MM.1S (cell line): ENCODE measurements around the gene OAS1.

Source experiments
- EZH2phosphoT487 ChIP-seq: fragments of 300-600 bp; sonication (generic); IDR thresholded peaks from 2 replicates; pipeline ENCODE4 v1.6.1; 2018; ENCODE audit warnings: antibody characterized with exemption, low read length
- TF ChIP-seq, protein P1 (sequence below): fragments of 300-600 bp; sonication (generic); IDR thresholded peaks from 2 replicates; pipeline ENCODE4 v1.5.1; 2016; ENCODE audit warnings: antibody characterized with exemption, low read length, mixed read lengths

DNA sequence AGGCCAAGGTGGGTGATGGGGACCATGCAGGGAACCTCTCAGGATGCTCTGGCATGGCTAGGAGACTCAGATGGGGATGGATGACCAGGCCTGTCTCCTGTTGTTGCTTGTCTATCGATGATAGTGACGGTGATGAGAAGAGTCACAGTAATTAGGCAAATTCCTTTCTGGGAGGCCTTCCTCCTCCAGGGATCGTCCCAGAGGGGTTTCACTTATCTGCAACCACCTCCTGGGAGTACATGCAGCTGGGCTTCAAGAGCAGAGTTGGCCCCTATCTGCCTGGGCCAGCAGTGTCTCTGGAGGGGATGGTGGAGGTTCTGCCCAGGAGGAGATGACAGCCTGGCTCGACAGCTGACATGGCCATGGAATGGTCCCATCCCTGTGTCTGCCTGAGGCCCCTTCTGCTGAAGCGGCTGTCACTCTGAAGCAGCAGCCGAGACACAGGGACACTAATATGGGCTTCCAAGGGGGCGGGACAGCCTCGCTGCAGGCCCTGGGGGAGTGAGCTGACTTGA is 27.5 kb upstream of the OAS1 start:
- TF ChIP-seq, protein P1, sequence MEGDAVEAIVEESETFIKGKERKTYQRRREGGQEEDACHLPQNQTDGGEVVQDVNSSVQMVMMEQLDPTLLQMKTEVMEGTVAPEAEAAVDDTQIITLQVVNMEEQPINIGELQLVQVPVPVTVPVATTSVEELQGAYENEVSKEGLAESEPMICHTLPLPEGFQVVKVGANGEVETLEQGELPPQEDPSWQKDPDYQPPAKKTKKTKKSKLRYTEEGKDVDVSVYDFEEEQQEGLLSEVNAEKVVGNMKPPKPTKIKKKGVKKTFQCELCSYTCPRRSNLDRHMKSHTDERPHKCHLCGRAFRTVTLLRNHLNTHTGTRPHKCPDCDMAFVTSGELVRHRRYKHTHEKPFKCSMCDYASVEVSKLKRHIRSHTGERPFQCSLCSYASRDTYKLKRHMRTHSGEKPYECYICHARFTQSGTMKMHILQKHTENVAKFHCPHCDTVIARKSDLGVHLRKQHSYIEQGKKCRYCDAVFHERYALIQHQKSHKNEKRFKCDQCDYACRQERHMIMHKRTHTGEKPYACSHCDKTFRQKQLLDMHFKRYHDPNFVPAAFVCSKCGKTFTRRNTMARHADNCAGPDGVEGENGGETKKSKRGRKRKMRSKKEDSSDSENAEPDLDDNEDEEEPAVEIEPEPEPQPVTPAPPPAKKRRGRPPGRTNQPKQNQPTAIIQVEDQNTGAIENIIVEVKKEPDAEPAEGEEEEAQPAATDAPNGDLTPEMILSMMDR, result no peak
- TF ChIP-seq EZH2phosphoT487, result no peak
